NCI-H460 (cell line): Measurements from ENCODE around the gene CC2D2B. TPM values are rescaled to one million over a fixed set of nuclear protein-coding genes. Genes with fewer than 3 reads are reported as not detected.

Experiments
- DNase-seq: peaks from one replicate; pipeline ENCODE4 v3.0.0-alpha.2; 2016; ENCODE audit warnings: low read depth; ENCODE audit errors: extremely low read depth
- small RNA-seq, 2 experiments: library from RNA; depleted of rRNA; stranded (forward); fragments of <200 nt; gene quantifications; one replicate each; pipeline ENCODE3, GENCODE V24; 2014
- total RNA-seq: library from RNA; depleted of rRNA; stranded (reverse); fragments of >200 nt; shearing (Covaris generic); gene quantifications from 2 replicates; pipeline ENCODE4 v1.2.3, GENCODE V29; 2014; rRNA removed

The CC2D2B gene
- total RNA-seq, 1 experiment from 2014 or later = not detected

DNA sequence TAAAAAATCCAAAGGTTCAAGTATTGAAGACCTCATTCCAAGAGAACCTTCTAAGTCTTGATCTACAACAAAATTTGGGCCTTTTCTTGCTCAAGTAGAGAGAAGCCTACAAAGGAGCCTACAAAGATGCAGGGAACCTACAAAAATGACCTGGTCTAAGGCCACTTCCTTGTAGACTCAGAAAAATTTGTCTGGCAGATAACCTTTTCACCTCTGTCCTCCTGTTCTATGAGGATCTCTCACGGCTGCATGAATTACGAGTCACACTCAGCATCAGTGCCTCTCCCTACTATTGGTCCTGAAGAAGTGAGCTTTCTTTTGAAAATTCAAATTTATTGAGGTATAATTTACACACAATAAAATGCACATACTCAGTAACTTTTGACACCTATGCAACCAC is 164.9 kb downstream of the CC2D2B start:
- DNase-seq = no peak

DNA sequence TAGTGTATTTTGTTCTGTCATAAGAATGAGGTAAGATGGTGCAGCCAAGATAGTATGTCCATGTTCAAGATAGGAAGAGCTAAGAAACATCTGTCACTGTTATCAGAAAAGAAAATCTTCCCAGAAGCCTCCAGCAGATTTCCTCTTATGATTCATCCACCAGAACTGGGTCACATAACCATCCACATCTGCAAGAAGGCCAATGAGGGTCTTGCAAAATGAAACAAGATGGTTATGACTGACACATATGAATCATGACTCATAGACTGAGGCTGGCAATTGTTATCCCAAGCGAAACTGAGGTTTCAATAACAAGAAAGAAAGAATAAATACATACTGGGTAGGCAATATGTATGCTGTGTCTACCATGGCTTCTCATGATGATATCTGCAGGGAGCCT is 165.9 kb downstream of the CC2D2B start:
- no peak for DNase-seq

DNA sequence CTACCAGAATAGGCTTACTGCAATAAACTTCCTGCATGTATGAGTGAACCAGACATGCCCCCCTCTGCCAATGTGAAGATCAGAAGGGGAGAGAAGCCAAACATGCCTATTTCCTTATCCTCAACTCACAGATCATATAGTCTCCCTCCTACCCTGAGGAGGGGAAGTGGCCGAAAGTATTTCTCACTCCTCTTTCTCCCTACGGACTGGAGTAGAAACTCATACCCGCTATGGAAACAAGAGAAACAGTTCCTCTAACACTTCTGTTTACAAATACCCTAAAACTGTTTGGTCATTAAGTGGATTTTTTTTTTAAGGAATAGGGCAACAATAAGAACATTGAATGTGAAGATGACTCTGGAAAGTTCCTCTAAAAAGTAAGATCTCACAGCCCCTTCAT is 167.0 kb downstream of the CC2D2B start:
- no peak for DNase-seq

GRCh38 chr10:96075977-96076376 is 168.2 kb downstream of the CC2D2B start:
- DNase-seq = no peak

- no peak for DNase-seq
These were observed 169.4 kb downstream of the CC2D2B start for GRCh38 chr10:96077156-96077555.

- DNase-seq = no peak
These were observed 174.4 kb downstream of the CC2D2B start for GRCh38 chr10:96082153-96082552.

Small RNA genes within 50 kb of the gene (small RNA-seq; reads per million reads assigned to genes)
- 0 to 0.53 reads per million in 2 experiments for gene MIR3157

Other genes starting within 250 kb of the CC2D2B start
- 48.2 and 55.1 TPM in 2 replicates for gene TCTN3, start 214.0 kb upstream of the CC2D2B start, total RNA-seq
- not detected in 2 replicates for gene ENTPD1, start 151.8 kb upstream of the CC2D2B start, total RNA-seq
- gene CCNJ, start 135.6 kb downstream of the CC2D2B start, total RNA-seq = 14.7 and 16.9 TPM in 2 replicates
- 11.9 and 13.4 TPM in 2 replicates for gene ZNF518A, start 222.3 kb downstream of the CC2D2B start, total RNA-seq